Measurements from ENCODE around the gene TEX22. TPM values are rescaled to one million over a fixed set of nuclear protein-coding genes. Genes with fewer than 3 reads are reported as not detected.
A peak's percentile ranks its signal among the peaks of the same experiment; 100 is the strongest.

The TEX22 gene, protein sequence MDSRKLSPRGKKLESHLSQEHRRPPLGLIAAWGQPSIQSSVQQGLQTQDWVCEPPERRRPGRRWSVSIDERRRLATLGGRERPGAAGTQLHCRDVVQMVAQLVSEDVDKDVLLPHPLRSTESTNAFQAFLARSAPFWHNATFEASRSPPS
- total RNA-seq (3.3 TPM), polyA plus RNA-seq (ENCODE audit: insufficient read depth, low read depth, low replicate concordance) (1.5 TPM)
- long read RNA-seq, donor 1 = 0 reads
- long read RNA-seq, donor 2 = 0 reads
- long read RNA-seq, donor 3 = 0 reads
- long read RNA-seq, donor 4 = 0 reads
- long read RNA-seq, donor 5 = 0 reads
- long read RNA-seq, donor 6, partial matches to known transcripts = 0 of 1 reads
- long read RNA-seq, donor 6, other reads (novel, unspliced or antisense) = 0 of 1 reads
- long read RNA-seq, donor 7, partial matches to known transcripts = 0 of 3 reads
- long read RNA-seq, donor 7, other reads (novel, unspliced or antisense) = 3 of 3 reads
- long read RNA-seq, donor 8, partial matches to known transcripts = 0 of 1 reads
- long read RNA-seq, donor 8, other reads (novel, unspliced or antisense) = 0 of 1 reads
- long read RNA-seq, donor 9 = 0 reads
- long read RNA-seq, donor 10, partial matches to known transcripts = 8 of 8 reads
- long read RNA-seq, donor 10, other reads (novel, unspliced or antisense) = 0 of 8 reads

- H3K4me3 ChIP-seq (ENCODE audit: low read length in 3 of 3) = peak within 1 kb of the TSS; percentile 46 to 79 (median 55)
- no peaks in the 10 kb centered on the region for H3K36me3 ChIP-seq (ENCODE audit: control insufficient read depth in 2 of 3, insufficient read depth in 3 of 3, low read length in 3 of 3)
- TF ChIP-seq, protein P1, sequence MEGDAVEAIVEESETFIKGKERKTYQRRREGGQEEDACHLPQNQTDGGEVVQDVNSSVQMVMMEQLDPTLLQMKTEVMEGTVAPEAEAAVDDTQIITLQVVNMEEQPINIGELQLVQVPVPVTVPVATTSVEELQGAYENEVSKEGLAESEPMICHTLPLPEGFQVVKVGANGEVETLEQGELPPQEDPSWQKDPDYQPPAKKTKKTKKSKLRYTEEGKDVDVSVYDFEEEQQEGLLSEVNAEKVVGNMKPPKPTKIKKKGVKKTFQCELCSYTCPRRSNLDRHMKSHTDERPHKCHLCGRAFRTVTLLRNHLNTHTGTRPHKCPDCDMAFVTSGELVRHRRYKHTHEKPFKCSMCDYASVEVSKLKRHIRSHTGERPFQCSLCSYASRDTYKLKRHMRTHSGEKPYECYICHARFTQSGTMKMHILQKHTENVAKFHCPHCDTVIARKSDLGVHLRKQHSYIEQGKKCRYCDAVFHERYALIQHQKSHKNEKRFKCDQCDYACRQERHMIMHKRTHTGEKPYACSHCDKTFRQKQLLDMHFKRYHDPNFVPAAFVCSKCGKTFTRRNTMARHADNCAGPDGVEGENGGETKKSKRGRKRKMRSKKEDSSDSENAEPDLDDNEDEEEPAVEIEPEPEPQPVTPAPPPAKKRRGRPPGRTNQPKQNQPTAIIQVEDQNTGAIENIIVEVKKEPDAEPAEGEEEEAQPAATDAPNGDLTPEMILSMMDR (IDR thresholded peaks at IDR 0.05; ENCODE audit: borderline replicate concordance, extremely low read depth, insufficient read depth) = peak; percentile 5
- H3K27me3 ChIP-seq (ENCODE audit: control insufficient read depth, insufficient read depth, low read length) = no peaks in the 10 kb centered on the region
- peak; percentile 94 to 97 (median 96) for DNase-seq
- FAIRE-seq = no peak
- intact Hi-C loops (cut with DNase I) = no loop called here
- peaks cover 0 to 6% (median 0%) of the 10 kb centered on the region in 3 donors for H3K9me3 ChIP-seq (ENCODE audit: control insufficient read depth in 2 of 3, insufficient read depth in 1 of 3, low read length in 3 of 3)
- H3K27ac ChIP-seq (ENCODE audit: low read depth in 2 of 2, low read length in 2 of 2) = peak within 1 kb of the TSS; percentile 42 to 51
- H3K4me1 ChIP-seq (ENCODE audit: control insufficient read depth in 2 of 3, insufficient read depth in 2 of 3, low read depth in 1 of 3, low read length in 3 of 3) = peaks cover 0 to 13% (median 5%) of the 10 kb centered on the region in 3 donors
- H3K9ac ChIP-seq (ENCODE audit: low read length in 3 of 3) = peak within 1 kb of the TSS; percentile 40 to 65 (median 43)
These were observed at the start of gene TEX22 for GRCh38 chr14:105398044-105398725. TSS of gene TEX22 (plus strand) at chr14:105398538. CDS start at chr14:105399341, 803 bp downstream.

DNA sequence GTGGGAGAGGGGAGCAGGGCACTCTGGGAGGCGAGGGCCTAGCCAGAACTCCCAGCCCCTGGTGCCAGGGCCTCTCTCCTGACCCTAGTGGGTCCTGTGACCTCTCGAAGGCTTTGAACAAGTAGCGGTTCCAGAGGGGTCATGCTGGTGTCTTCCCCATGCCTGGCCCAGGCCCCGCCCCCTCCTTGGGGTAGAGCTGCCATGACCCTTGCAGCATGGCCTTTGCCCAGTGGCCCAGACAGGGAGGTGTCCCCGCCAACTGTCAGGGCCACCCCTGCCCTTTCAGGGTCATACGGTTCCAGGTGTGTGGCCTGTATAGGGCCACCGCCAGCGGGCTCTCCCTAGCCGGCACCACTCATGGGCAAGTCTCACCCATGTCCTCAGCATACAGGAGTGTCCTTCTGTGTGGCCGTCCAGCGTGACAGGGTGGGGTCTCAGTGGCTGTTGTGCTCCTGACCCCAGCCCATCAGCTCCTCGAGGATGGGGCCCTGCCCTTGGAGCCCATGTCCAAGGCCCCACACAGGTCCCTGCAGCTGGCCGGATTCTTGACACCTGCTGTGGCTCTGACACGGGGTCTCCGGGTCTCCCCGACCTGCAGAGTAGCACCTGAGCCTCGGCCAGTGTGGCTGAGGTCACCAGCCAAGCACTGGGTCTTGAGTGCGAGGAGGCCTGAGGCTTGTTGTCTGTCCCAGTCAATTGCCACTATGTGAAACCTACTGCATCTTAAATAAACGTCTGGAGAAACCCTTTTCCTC, 49.2 kb upstream of the TEX22 start:
- intact Hi-C loops (cut with DNase I) = no loop called here
- Histone ChIP-seq H3K27ac (ENCODE audit: low read depth in 2 of 2, low read length in 2 of 2) (no peak overlapping the region), H3K27me3 (ENCODE audit: control insufficient read depth, insufficient read depth, low read length) (no peaks in the 10 kb centered on the region), H3K36me3 (ENCODE audit: control insufficient read depth in 2 of 3, insufficient read depth in 3 of 3, low read length in 3 of 3) (no peaks in the 10 kb centered on the region), H3K4me3 (ENCODE audit: low read length in 3 of 3) (no peak overlapping the region), H3K9me3 (ENCODE audit: control insufficient read depth in 2 of 3, insufficient read depth in 1 of 3, low read length in 3 of 3) (no peaks in the 10 kb centered on the region), H3K9ac (ENCODE audit: low read length in 3 of 3) (no peak overlapping the region), H3K4me1 (ENCODE audit: control insufficient read depth in 2 of 3, insufficient read depth in 2 of 3, low read depth in 1 of 3, low read length in 3 of 3) (peaks cover 0 to 10% (median 9%) of the 10 kb centered on the region in 3 donors)
- no peak for DNase-seq
- FAIRE-seq = no peak
- TF ChIP-seq, protein P1 (IDR thresholded peaks at IDR 0.05; ENCODE audit: borderline replicate concordance, extremely low read depth, insufficient read depth) = no peak

DNA sequence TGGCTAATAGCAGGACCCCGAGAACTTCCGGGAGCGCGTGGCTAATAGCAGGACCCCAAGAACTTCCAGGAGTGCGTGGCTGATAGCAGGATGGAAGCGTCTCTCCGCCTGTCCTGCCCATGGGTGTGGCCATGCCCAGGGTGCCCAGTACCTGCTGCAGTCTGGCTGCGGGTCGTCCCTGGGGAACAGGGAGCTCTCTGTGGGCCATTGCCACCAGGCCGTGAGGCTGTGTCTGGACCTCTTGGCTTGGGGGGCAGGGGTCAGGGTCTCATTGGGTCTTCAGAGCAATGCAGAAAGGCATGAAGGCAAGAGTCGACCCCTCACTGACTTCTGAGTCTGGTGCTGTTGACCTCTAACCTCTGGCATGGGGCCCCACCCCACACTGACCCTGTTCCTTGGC, 48.3 kb upstream of the TEX22 start:
- Histone ChIP-seq H3K36me3 (ENCODE audit: control insufficient read depth in 2 of 3, insufficient read depth in 3 of 3, low read length in 3 of 3) (no peaks in the 10 kb centered on the region), H3K9me3 (ENCODE audit: control insufficient read depth in 2 of 3, insufficient read depth in 1 of 3, low read length in 3 of 3) (no peaks in the 10 kb centered on the region), H3K27ac (ENCODE audit: low read depth in 2 of 2, low read length in 2 of 2) (no peak overlapping the region), H3K4me1 (ENCODE audit: control insufficient read depth in 2 of 3, insufficient read depth in 2 of 3, low read depth in 1 of 3, low read length in 3 of 3) (peaks cover 0 to 10% (median 9%) of the 10 kb centered on the region in 3 donors), H3K4me3 (ENCODE audit: low read length in 3 of 3) (no peak overlapping the region), H3K9ac (ENCODE audit: low read length in 3 of 3) (no peak overlapping the region), H3K27me3 (ENCODE audit: control insufficient read depth, insufficient read depth, low read length) (no peaks in the 10 kb centered on the region)
- intact Hi-C loops (cut with DNase I) = loop anchor here (5.0 kb wide), 1 partner anchor 148 kb away; no protein-coding TSS in a partner anchor
- DNase-seq = no peak
- no peak for FAIRE-seq
- TF ChIP-seq, protein P1 (IDR thresholded peaks at IDR 0.05; ENCODE audit: borderline replicate concordance, extremely low read depth, insufficient read depth) = no peak
